Endodermal cell (in vitro differentiated cells): ENCODE results near the gene HOXA9. TPM values are rescaled to one million over a fixed set of nuclear protein-coding genes. Genes with fewer than 3 reads are reported as not detected.

Source experiments
- DNase-seq: peaks from one replicate; pipeline ENCODE4 v3.0.0-alpha.2; 2017
- H3K27ac ChIP-seq: 2 replicates; pipeline ENCODE4 v1.5.1; 2013; ENCODE audit warnings: mild to moderate bottlenecking, low read depth, low read length, moderate library complexity
- H3K27me3 ChIP-seq: 2 replicates; pipeline ENCODE4 v1.6.1; 2013; ENCODE audit warnings: mild to moderate bottlenecking, low read length, moderate library complexity; ENCODE audit not compliant: insufficient read depth, control insufficient read depth, poor library complexity, severe bottlenecking
- H3K36me3 ChIP-seq: 2 replicates; pipeline ENCODE4 v1.7.0; 2013; ENCODE audit warnings: mild to moderate bottlenecking, low read length, moderate library complexity; ENCODE audit not compliant: control insufficient read depth, insufficient read depth
- H3K4me1 ChIP-seq: one replicate; pipeline ENCODE4 v1.7.0; 2013; ENCODE audit warnings: low read length; ENCODE audit not compliant: control insufficient read depth, insufficient read depth
- H3K4me3 ChIP-seq: 2 replicates; pipeline ENCODE4 v1.5.1; 2013; ENCODE audit warnings: mild to moderate bottlenecking, low read length, moderate library complexity
- H3K9ac ChIP-seq: 2 replicates; pipeline ENCODE4 v1.6.1; 2013; ENCODE audit warnings: mild to moderate bottlenecking, low read length, moderate library complexity; ENCODE audit not compliant: poor library complexity, severe bottlenecking; ENCODE audit errors: extremely low read depth
- H3K9me3 ChIP-seq: 2 replicates; pipeline ENCODE4 v1.6.1; 2013; ENCODE audit warnings: mild to moderate bottlenecking, low read length, moderate library complexity; ENCODE audit not compliant: control insufficient read depth
- H3K27ac Mint-ChIP-seq: 2 replicates; pipeline ENCODE4 v1.8.0; 2020; ENCODE audit warnings: mixed read lengths
- H3K27me3 Mint-ChIP-seq: 2 replicates; pipeline ENCODE4 v1.8.0; 2021; ENCODE audit warnings: mild to moderate bottlenecking, mixed read lengths; ENCODE audit not compliant: insufficient read depth
- H3K36me3 Mint-ChIP-seq: 2 replicates; pipeline ENCODE4 v1.8.0; 2020; ENCODE audit warnings: low read depth, mixed read lengths
- H3K4me1 Mint-ChIP-seq: 2 replicates; pipeline ENCODE4 v1.8.0; 2020; ENCODE audit warnings: mixed read lengths
- H3K4me3 Mint-ChIP-seq: 2 replicates; pipeline ENCODE4 v1.8.0; 2020; ENCODE audit warnings: mild to moderate bottlenecking, moderate library complexity, mixed read lengths
- H3K9me3 Mint-ChIP-seq: 2 replicates; pipeline ENCODE4 v1.8.0; 2020; ENCODE audit warnings: mild to moderate bottlenecking, mixed read lengths
- CTCF ChIP-seq: fragments of 200-600 bp; sonication (generic); conservative IDR thresholded peaks from 2 replicates; pipeline ENCODE4 v1.5.0; 2021; ENCODE audit warnings: antibody characterized with exemption, mild to moderate bottlenecking
- WGBS, 2 experiments: methylation state at CpG; one replicate each; pipeline versions ENCODE4 v1.1.5 to v1.1.7; 2013; ENCODE audit warnings: missing lambda C conversion rate in 2 of 2, mixed read lengths in 1 of 2; ENCODE audit not compliant: insufficient coverage in 1 of 2, insufficient read length in 1 of 2; 5-methylcytosine and 5-hydroxymethylcytosine counted together
- total RNA-seq, 2 donors: library from RNA; stranded (reverse); fragmentation: NEBNext Ultra II Directional in 1 of 2; extraction: Animal tissue kit (Norgen Biotek cat#: 25700) in 1 of 2; gene quantifications; 2 replicates in 1 of 2; 3 replicates in 1 of 2; pipeline ENCODE4 v1.2.1, GENCODE V29; 2021

HOXA9 gene
- total RNA-seq, 2 donors from 2014 or later: not detected

GRCh38 chr7:27203964-27204594, 38.7 kb upstream of the HOXA9 start:
- no peak for DNase-seq
- Histone ChIP-seq H3K27ac (no peak overlapping the region), H3K9ac (no peak overlapping the region), H3K36me3 (no peaks in the 10 kb centered on the region), H3K9me3 (no peaks in the 10 kb centered on the region), H3K4me3 (no peak overlapping the region), H3K4me1 (peaks cover 4% of the 10 kb centered on the region), H3K27me3 (peaks cover 97% of the 10 kb centered on the region)
- H3K4me3 Mint-ChIP-seq: no peak overlapping the region
- peaks cover 95% of the 10 kb centered on the region for H3K27me3 Mint-ChIP-seq
- H3K9me3 Mint-ChIP-seq: no peaks in the 10 kb centered on the region
- 7 to 17% methylated on average over 4 of the region's 4 CpGs for WGBS, 2 experiments
- no peaks in the 10 kb centered on the region for H3K36me3 Mint-ChIP-seq
- peaks cover 13% of the 10 kb centered on the region for H3K4me1 Mint-ChIP-seq
- H3K27ac Mint-ChIP-seq: no peak overlapping the region
- no peak for TF ChIP-seq CTCF

- no peak overlapping the region for H3K27ac Mint-ChIP-seq
- peaks cover 13% of the 10 kb centered on the region for H3K4me1 Mint-ChIP-seq
- Histone ChIP-seq H3K27me3 (peaks cover 97% of the 10 kb centered on the region), H3K9me3 (no peaks in the 10 kb centered on the region), H3K4me3 (no peak overlapping the region), H3K36me3 (no peaks in the 10 kb centered on the region), H3K4me1 (peaks cover 4% of the 10 kb centered on the region), H3K9ac (no peak overlapping the region), H3K27ac (no peak overlapping the region)
- H3K36me3 Mint-ChIP-seq: no peaks in the 10 kb centered on the region
- no peak for TF ChIP-seq CTCF
- no peak overlapping the region for H3K4me3 Mint-ChIP-seq
- WGBS, 2 experiments: 22 to 24% methylated on average over 7 to 10 of the region's 10 CpGs
- H3K27me3 Mint-ChIP-seq: peaks cover 95% of the 10 kb centered on the region
- DNase-seq: peak; percentile 50
- H3K9me3 Mint-ChIP-seq: no peaks in the 10 kb centered on the region
These were observed 38.1 kb upstream of the HOXA9 start for GRCh38 chr7:27203365-27203953.

- Histone ChIP-seq H3K27me3 (peaks cover 97% of the 10 kb centered on the region), H3K9ac (no peak overlapping the region), H3K4me3 (no peak overlapping the region), H3K27ac (no peak overlapping the region), H3K4me1 (peaks cover 4% of the 10 kb centered on the region), H3K9me3 (no peaks in the 10 kb centered on the region), H3K36me3 (no peaks in the 10 kb centered on the region)
- no peak overlapping the region for H3K27ac Mint-ChIP-seq
- H3K27me3 Mint-ChIP-seq: peaks cover 95% of the 10 kb centered on the region
- H3K4me3 Mint-ChIP-seq: no peak overlapping the region
- DNase-seq: no peak
- TF ChIP-seq CTCF: no peak
- no peaks in the 10 kb centered on the region for H3K36me3 Mint-ChIP-seq
- H3K9me3 Mint-ChIP-seq: no peaks in the 10 kb centered on the region
- H3K4me1 Mint-ChIP-seq: peaks cover 13% of the 10 kb centered on the region
- 26% methylated on average over 3 of the region's 3 CpGs; no CpG with 5 or more reads in 1 of the 2 experiments for WGBS, 2 experiments
These were observed 37.5 kb upstream of the HOXA9 start for GRCh38 chr7:27202862-27203134.
